ENCODE data around the gene SLC25A26.

Gene SLC25A26

DNA sequence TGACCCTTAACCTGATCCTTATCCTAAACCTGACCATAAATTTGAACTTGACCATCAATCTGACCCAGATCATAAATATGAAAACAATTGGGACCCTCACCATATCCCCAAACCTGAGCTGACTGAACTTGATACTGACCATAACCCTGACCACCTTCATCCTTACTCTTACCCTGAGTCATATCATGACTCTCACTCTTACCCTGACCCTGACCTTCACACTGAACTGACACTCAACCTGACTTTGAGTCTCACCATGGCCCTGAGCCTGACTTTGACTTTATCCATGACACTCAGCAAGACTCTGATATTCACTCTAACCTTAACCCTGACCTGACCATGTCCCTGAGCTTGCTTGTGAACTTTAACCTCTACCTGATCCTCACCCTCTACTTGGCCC, 34.3 kb upstream of the SLC25A26 start:
- Histone ChIP-seq H3K27ac (ENCODE audit: insufficient read depth in 1 of 2, low read depth in 1 of 2, low read length in 2 of 2, poor library complexity in 1 of 2, severe bottlenecking in 2 of 2) (no peak overlapping the region), H3K27me3 (replicated peaks in 2 of 5; ENCODE audit: control insufficient read depth in 4 of 5, insufficient read depth in 5 of 5, low read length in 4 of 5) (peaks cover 0 to 2% (median 0%) of the 10 kb centered on the region in 5 experiments), H3K4me1 (ENCODE audit: control extremely low read depth in 1 of 4, control insufficient read depth in 4 of 4, insufficient read depth in 4 of 4, low read length in 3 of 4) (no peaks in the 10 kb centered on the region), H3K36me3 (ENCODE audit: control insufficient read depth in 4 of 4, insufficient read depth in 4 of 4, low read length in 3 of 4) (no peaks in the 10 kb centered on the region), H3K4me3 (ENCODE audit: control insufficient read depth in 1 of 7, extremely low read depth in 1 of 7, insufficient read depth in 4 of 7, low read depth in 2 of 7, low read length in 6 of 7) (no peak overlapping the region), H3K9me3 (ENCODE audit: control extremely low read depth in 1 of 5, control insufficient read depth in 4 of 5, insufficient read depth in 2 of 5, low read depth in 1 of 5, low read length in 4 of 5) (peaks cover 0 to 2% (median 0%) of the 10 kb centered on the region in 5 experiments)
- DNase-seq, result no peak
- POLR2A ChIA-PET, result no interaction called here
- CTCF ChIA-PET, result no interaction called here

GRCh38 chr3:66195347-66195783, 25.4 kb upstream of the SLC25A26 start:
- H3K4me3 ChIP-seq (ENCODE audit: control insufficient read depth in 1 of 7, extremely low read depth in 1 of 7, insufficient read depth in 4 of 7, low read depth in 2 of 7, low read length in 6 of 7), result peak overlapping the region in 3 of 7 experiments; percentile 33 to 46 (median 40)
- H3K27ac ChIP-seq (ENCODE audit: insufficient read depth in 1 of 2, low read depth in 1 of 2, low read length in 2 of 2, poor library complexity in 1 of 2, severe bottlenecking in 2 of 2), result no peak overlapping the region
- H3K4me1 ChIP-seq (ENCODE audit: control extremely low read depth in 1 of 4, control insufficient read depth in 4 of 4, insufficient read depth in 4 of 4, low read length in 3 of 4), result peaks cover 0 to 7% (median 0%) of the 10 kb centered on the region in 4 experiments
- WGBS (ENCODE audit: insufficient coverage), result 12% methylated on average over 7 of the region's 21 CpGs
- H3K27me3 ChIP-seq (replicated peaks in 2 of 5; ENCODE audit: control insufficient read depth in 4 of 5, insufficient read depth in 5 of 5, low read length in 4 of 5), result peaks cover 0 to 21% (median 7%) of the 10 kb centered on the region in 5 experiments
- no peaks in the 10 kb centered on the region for H3K9me3 ChIP-seq (ENCODE audit: control extremely low read depth in 1 of 5, control insufficient read depth in 4 of 5, insufficient read depth in 2 of 5, low read depth in 1 of 5, low read length in 4 of 5)
- ChIA-PET POLR2A (no interaction called here), CTCF (no interaction called here)
- peak; percentile 38 to 62 (median 58) for DNase-seq
- no peaks in the 10 kb centered on the region for H3K36me3 ChIP-seq (ENCODE audit: control insufficient read depth in 4 of 4, insufficient read depth in 4 of 4, low read length in 3 of 4)

DNA sequence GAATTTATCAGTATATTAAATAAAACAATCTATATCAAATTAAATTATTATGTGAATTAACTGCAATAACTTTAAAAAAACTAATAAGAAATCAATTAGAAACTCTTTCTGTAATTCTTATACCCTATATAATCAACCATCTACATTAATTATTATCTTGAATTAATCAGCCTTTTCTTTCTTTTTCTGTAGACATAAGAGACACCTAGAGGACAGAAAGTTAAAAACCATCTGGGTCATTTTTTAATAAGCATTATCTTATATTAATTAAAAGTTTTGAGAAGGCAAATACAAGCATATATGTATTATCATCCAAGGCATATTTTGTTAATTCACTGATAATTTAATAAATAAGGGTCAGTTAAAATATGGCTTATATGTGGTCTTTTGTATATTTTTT, 24.2 kb upstream of the SLC25A26 start:
- Histone ChIP-seq H3K27ac (ENCODE audit: insufficient read depth in 1 of 2, low read depth in 1 of 2, low read length in 2 of 2, poor library complexity in 1 of 2, severe bottlenecking in 2 of 2) (no peak overlapping the region), H3K4me3 (ENCODE audit: control insufficient read depth in 1 of 7, extremely low read depth in 1 of 7, insufficient read depth in 4 of 7, low read depth in 2 of 7, low read length in 6 of 7) (no peak overlapping the region), H3K4me1 (ENCODE audit: control extremely low read depth in 1 of 4, control insufficient read depth in 4 of 4, insufficient read depth in 4 of 4, low read length in 3 of 4) (peaks cover 0 to 7% (median 0%) of the 10 kb centered on the region in 4 experiments), H3K9me3 (ENCODE audit: control extremely low read depth in 1 of 5, control insufficient read depth in 4 of 5, insufficient read depth in 2 of 5, low read depth in 1 of 5, low read length in 4 of 5) (no peaks in the 10 kb centered on the region), H3K27me3 (replicated peaks in 2 of 5; ENCODE audit: control insufficient read depth in 4 of 5, insufficient read depth in 5 of 5, low read length in 4 of 5) (peaks cover 0 to 21% (median 7%) of the 10 kb centered on the region in 5 experiments), H3K36me3 (ENCODE audit: control insufficient read depth in 4 of 4, insufficient read depth in 4 of 4, low read length in 3 of 4) (no peaks in the 10 kb centered on the region)
- no peak for DNase-seq
- ChIA-PET POLR2A (no interaction called here), CTCF (no interaction called here)

DNA sequence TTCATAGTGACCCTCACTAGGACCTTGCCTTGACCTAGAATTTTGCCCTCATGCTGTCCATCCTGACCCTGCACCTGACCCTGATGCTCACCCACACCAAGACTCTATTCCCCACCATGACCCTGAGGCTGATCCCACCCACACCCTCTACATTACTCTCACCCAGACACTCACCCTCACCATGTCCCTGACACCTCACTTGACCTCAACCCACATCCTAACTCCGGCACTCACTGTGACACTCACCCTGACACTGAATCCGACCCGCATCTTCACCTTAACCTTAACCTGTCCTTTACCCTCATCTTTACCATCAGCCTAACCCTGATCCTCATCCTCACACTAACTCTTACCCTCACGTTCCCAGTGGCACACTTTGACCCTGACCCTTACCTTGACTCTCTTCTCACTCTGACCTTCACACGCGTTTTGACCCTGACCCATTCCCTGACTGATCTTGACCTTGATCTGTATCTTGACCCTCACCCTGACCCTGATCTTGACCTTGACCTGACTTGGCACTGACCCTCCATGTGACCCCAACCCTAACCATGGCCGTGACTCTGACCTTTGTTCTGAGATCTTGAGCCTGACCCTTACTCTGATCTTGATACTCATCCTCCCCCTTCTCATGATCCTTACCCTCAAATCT, 22.2 kb upstream of the SLC25A26 start:
- WGBS (ENCODE audit: insufficient coverage), result 98% methylated on average over 7 of the region's 7 CpGs
- Histone ChIP-seq H3K27me3 (replicated peaks in 2 of 5; ENCODE audit: control insufficient read depth in 4 of 5, insufficient read depth in 5 of 5, low read length in 4 of 5) (peaks cover 0 to 20% (median 7%) of the 10 kb centered on the region in 5 experiments), H3K4me1 (ENCODE audit: control extremely low read depth in 1 of 4, control insufficient read depth in 4 of 4, insufficient read depth in 4 of 4, low read length in 3 of 4) (peaks cover 0 to 7% (median 0%) of the 10 kb centered on the region in 4 experiments), H3K36me3 (ENCODE audit: control insufficient read depth in 4 of 4, insufficient read depth in 4 of 4, low read length in 3 of 4) (no peaks in the 10 kb centered on the region), H3K27ac (ENCODE audit: insufficient read depth in 1 of 2, low read depth in 1 of 2, low read length in 2 of 2, poor library complexity in 1 of 2, severe bottlenecking in 2 of 2) (no peak overlapping the region), H3K4me3 (ENCODE audit: control insufficient read depth in 1 of 7, extremely low read depth in 1 of 7, insufficient read depth in 4 of 7, low read depth in 2 of 7, low read length in 6 of 7) (no peak overlapping the region), H3K9me3 (ENCODE audit: control extremely low read depth in 1 of 5, control insufficient read depth in 4 of 5, insufficient read depth in 2 of 5, low read depth in 1 of 5, low read length in 4 of 5) (no peaks in the 10 kb centered on the region)
- ChIA-PET CTCF (no interaction called here), POLR2A (no interaction called here)
- DNase-seq, result no peak

DNA sequence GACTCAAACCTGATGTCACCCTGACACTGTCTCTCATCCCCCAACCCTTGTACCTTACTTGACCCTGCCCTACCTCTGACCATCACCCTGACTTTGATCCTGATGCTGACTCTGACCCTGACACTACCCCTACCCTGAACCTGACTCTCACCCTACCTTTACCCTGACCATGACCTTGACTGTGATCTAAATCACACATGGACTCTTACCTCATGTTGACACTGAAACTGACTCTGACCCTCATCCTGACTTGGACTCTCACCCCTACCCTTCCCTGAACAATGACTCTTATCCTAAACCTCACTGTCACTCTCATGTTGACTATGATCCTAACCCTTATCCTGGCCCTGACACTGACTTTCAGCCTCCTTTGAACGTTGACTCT, 21.7 kb upstream of the SLC25A26 start:
- no peaks in the 10 kb centered on the region for H3K36me3 ChIP-seq (ENCODE audit: control insufficient read depth in 4 of 4, insufficient read depth in 4 of 4, low read length in 3 of 4)
- H3K4me1 ChIP-seq (ENCODE audit: control extremely low read depth in 1 of 4, control insufficient read depth in 4 of 4, insufficient read depth in 4 of 4, low read length in 3 of 4), result peaks cover 0 to 7% (median 0%) of the 10 kb centered on the region in 4 experiments
- H3K9me3 ChIP-seq (ENCODE audit: control extremely low read depth in 1 of 5, control insufficient read depth in 4 of 5, insufficient read depth in 2 of 5, low read depth in 1 of 5, low read length in 4 of 5), result no peaks in the 10 kb centered on the region
- H3K27me3 ChIP-seq (replicated peaks in 2 of 5; ENCODE audit: control insufficient read depth in 4 of 5, insufficient read depth in 5 of 5, low read length in 4 of 5), result peaks cover 0 to 20% (median 5%) of the 10 kb centered on the region in 5 experiments
- no peak for DNase-seq
- POLR2A ChIA-PET, result no interaction called here
- H3K27ac ChIP-seq (ENCODE audit: insufficient read depth in 1 of 2, low read depth in 1 of 2, low read length in 2 of 2, poor library complexity in 1 of 2, severe bottlenecking in 2 of 2), result no peak overlapping the region
- CTCF ChIA-PET, result no interaction called here
- WGBS (ENCODE audit: insufficient coverage), result 100% methylated on average over 1 of the region's 1 CpG
- no peak overlapping the region for H3K4me3 ChIP-seq (ENCODE audit: control insufficient read depth in 1 of 7, extremely low read depth in 1 of 7, insufficient read depth in 4 of 7, low read depth in 2 of 7, low read length in 6 of 7)

- CTCF ChIA-PET, result no interaction called here
- no peaks in the 10 kb centered on the region for H3K36me3 ChIP-seq (ENCODE audit: control insufficient read depth in 4 of 4, insufficient read depth in 4 of 4, low read length in 3 of 4)
- peaks cover 0 to 6% (median 0%) of the 10 kb centered on the region in 4 experiments for H3K4me1 ChIP-seq (ENCODE audit: control extremely low read depth in 1 of 4, control insufficient read depth in 4 of 4, insufficient read depth in 4 of 4, low read length in 3 of 4)
- H3K27me3 ChIP-seq (replicated peaks in 2 of 5; ENCODE audit: control insufficient read depth in 4 of 5, insufficient read depth in 5 of 5, low read length in 4 of 5), result peaks cover 0 to 19% (median 3%) of the 10 kb centered on the region in 5 experiments
- H3K9me3 ChIP-seq (ENCODE audit: control extremely low read depth in 1 of 5, control insufficient read depth in 4 of 5, insufficient read depth in 2 of 5, low read depth in 1 of 5, low read length in 4 of 5), result no peaks in the 10 kb centered on the region
- POLR2A ChIA-PET, result no interaction called here
- no peak overlapping the region for H3K4me3 ChIP-seq (ENCODE audit: control insufficient read depth in 1 of 7, extremely low read depth in 1 of 7, insufficient read depth in 4 of 7, low read depth in 2 of 7, low read length in 6 of 7)
- 50% methylated on average over 2 of the region's 3 CpGs for WGBS (ENCODE audit: insufficient coverage)
- no peak for DNase-seq
- H3K27ac ChIP-seq (ENCODE audit: insufficient read depth in 1 of 2, low read depth in 1 of 2, low read length in 2 of 2, poor library complexity in 1 of 2, severe bottlenecking in 2 of 2), result no peak overlapping the region
These were observed 20.7 kb upstream of the SLC25A26 start for GRCh38 chr3:66200147-66200546.

DNA sequence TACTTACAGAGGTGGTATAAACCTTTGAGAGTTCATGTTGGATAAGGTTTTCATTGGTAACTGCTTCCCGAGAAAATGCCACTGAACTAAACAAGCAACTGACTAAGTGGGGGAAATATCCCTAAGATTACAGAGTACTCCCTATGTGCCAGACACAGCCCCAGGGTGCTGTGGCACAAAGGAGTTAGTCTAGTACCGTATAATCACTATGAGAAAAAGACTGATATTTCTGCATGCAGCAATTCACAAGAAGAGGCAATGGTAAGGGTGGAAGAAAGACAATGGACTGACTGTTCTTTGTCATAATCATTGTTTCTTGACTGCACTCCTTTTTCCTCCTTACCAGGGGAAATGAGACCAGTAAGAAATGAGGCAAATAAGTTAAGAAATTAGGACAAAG, 20.0 kb upstream of the SLC25A26 start:
- Histone ChIP-seq H3K36me3 (ENCODE audit: control insufficient read depth in 4 of 4, insufficient read depth in 4 of 4, low read length in 3 of 4) (no peaks in the 10 kb centered on the region), H3K27me3 (replicated peaks in 2 of 5; ENCODE audit: control insufficient read depth in 4 of 5, insufficient read depth in 5 of 5, low read length in 4 of 5) (peaks cover 0 to 13% (median 3%) of the 10 kb centered on the region in 5 experiments), H3K4me3 (ENCODE audit: control insufficient read depth in 1 of 7, extremely low read depth in 1 of 7, insufficient read depth in 4 of 7, low read depth in 2 of 7, low read length in 6 of 7) (no peak overlapping the region), H3K27ac (ENCODE audit: insufficient read depth in 1 of 2, low read depth in 1 of 2, low read length in 2 of 2, poor library complexity in 1 of 2, severe bottlenecking in 2 of 2) (no peak overlapping the region), H3K9me3 (ENCODE audit: control extremely low read depth in 1 of 5, control insufficient read depth in 4 of 5, insufficient read depth in 2 of 5, low read depth in 1 of 5, low read length in 4 of 5) (no peaks in the 10 kb centered on the region), H3K4me1 (ENCODE audit: control extremely low read depth in 1 of 4, control insufficient read depth in 4 of 4, insufficient read depth in 4 of 4, low read length in 3 of 4) (no peaks in the 10 kb centered on the region)
- no peak for DNase-seq
- ChIA-PET CTCF (no interaction called here), POLR2A (no interaction called here)
- WGBS (ENCODE audit: insufficient coverage), result no CpG with 5 or more reads among the region's 2 CpGs

All from common myeloid progenitor, CD34-positive (primary cell).